GM23248 (cell line): ENCODE measurements around the gene DMWD. TPM values are rescaled to one million over a fixed set of nuclear protein-coding genes. Genes with fewer than 3 reads are reported as not detected.

ENCODE experiments used
- DNase-seq: peaks from one replicate; pipeline ENCODE4 v3.0.0-alpha.2; 2015
- H2AFZ ChIP-seq: fragments of 200-600 bp; sonication (generic); 2 replicates; pipeline ENCODE4 v1.6.1; 2016; ENCODE audit warnings: antibody characterized with exemption
- H3F3A ChIP-seq: fragments of 200-600 bp; sonication (generic); 2 replicates; pipeline ENCODE4 v1.6.1; 2016; ENCODE audit warnings: mild to moderate bottlenecking, antibody characterized with exemption, mixed run types; ENCODE audit not compliant: insufficient read depth
- H3K27ac ChIP-seq: fragments of 200-600 bp; sonication (generic); 2 replicates; pipeline ENCODE4 v1.5.1; 2016; ENCODE audit warnings: mild to moderate bottlenecking
- H3K27me3 ChIP-seq: fragments of 200-600 bp; sonication (generic); replicated peaks from 2 replicates; pipeline ENCODE4 v1.6.1; 2016; ENCODE audit warnings: mild to moderate bottlenecking; ENCODE audit not compliant: insufficient read depth
- H3K36me3 ChIP-seq: fragments of 200-600 bp; sonication (generic); 2 replicates; pipeline ENCODE4 v1.6.1; 2016; ENCODE audit warnings: low read depth, mild to moderate bottlenecking
- H3K4me1 ChIP-seq: fragments of 200-600 bp; sonication (generic); 2 replicates; pipeline ENCODE4 v1.6.1; 2016; ENCODE audit warnings: mild to moderate bottlenecking; ENCODE audit not compliant: insufficient read depth
- H3K4me2 ChIP-seq: fragments of 200-600 bp; sonication (generic); one replicate; pipeline ENCODE4 v1.6.1; 2016; ENCODE audit warnings: mild to moderate bottlenecking; ENCODE audit not compliant: unreplicated experiment
- H3K4me3 ChIP-seq: fragments of 200-600 bp; sonication (generic); 2 replicates; pipeline ENCODE4 v1.5.1; 2016; ENCODE audit warnings: mild to moderate bottlenecking
- H3K79me2 ChIP-seq: fragments of 200-600 bp; sonication (generic); 2 replicates; pipeline ENCODE4 v1.6.1; 2016; ENCODE audit warnings: mild to moderate bottlenecking; ENCODE audit not compliant: insufficient read depth
- H3K9ac ChIP-seq: fragments of 200-600 bp; sonication (generic); 2 replicates; pipeline ENCODE4 v1.6.1; 2016; ENCODE audit warnings: mild to moderate bottlenecking
- H3K9me2 ChIP-seq: fragments of 200-600 bp; sonication (generic); 2 replicates; pipeline ENCODE4 v1.6.1; 2016; ENCODE audit warnings: mixed run types, mild to moderate bottlenecking, moderate library complexity; ENCODE audit not compliant: insufficient read depth
- H3K9me3 ChIP-seq: fragments of 200-600 bp; sonication (generic); one replicate; pipeline ENCODE4 v1.6.1; 2017; ENCODE audit warnings: low read depth
- H4K20me1 ChIP-seq: fragments of 200-600 bp; sonication (generic); 2 replicates; pipeline ENCODE4 v1.6.0; 2016; ENCODE audit not compliant: insufficient read depth
- EZH2 ChIP-seq: fragments of 200-600 bp; sonication (generic); IDR thresholded peaks from 2 replicates; pipeline ENCODE4 v1.6.1; 2018; ENCODE audit warnings: antibody characterized with exemption, mild to moderate bottlenecking; ENCODE audit not compliant: insufficient read depth, poor library complexity, severe bottlenecking
- EZH2phosphoT487 ChIP-seq: fragments of 200-600 bp; sonication (generic); IDR thresholded peaks from 2 replicates; pipeline ENCODE4 v1.6.1; 2018; ENCODE audit warnings: antibody characterized with exemption, moderate library complexity, mild to moderate bottlenecking, low read depth; ENCODE audit not compliant: insufficient read depth
- WGBS, 2 experiments: methylation state at CpG; one replicate each; pipeline ENCODE4 v1.1.6; 2015 to 2017; ENCODE audit warnings: low lambda C conversion rate in 2 of 2, low coverage in 1 of 2; ENCODE audit errors: missing lambda C conversion rate in 2 of 2; 5-methylcytosine and 5-hydroxymethylcytosine counted together
- in situ Hi-C: fragments of 300-500 bp; cut with MboI; formaldehyde crosslinking; loops from 2 replicates; pipeline ENCODE4 v1.15.0; 2020
- polyA plus RNA-seq: library from polyadenylated mRNA; unstranded; fragments of >200 nt; fragmentation: Nextera tagmentation; extraction: Ambion mirVana; gene quantifications from 2 replicates; pipeline ENCODE4 v1.2.1, GENCODE V29; 2016
- total RNA-seq: library from RNA; depleted of rRNA; stranded (reverse); fragments of >200 nt; shearing (Covaris generic); gene quantifications from 2 replicates; pipeline ENCODE4 v1.2.3, GENCODE V29; 2014; rRNA removed

DMWD gene
- total RNA-seq (32.2 and 32.6 TPM in 2 replicates), polyA plus RNA-seq (11.5 and 14.5 TPM in 2 replicates)

- Histone ChIP-seq H3F3A (no peaks in the 10 kb centered on the region), H3K4me2 (peak within 1 kb of the TSS; percentile 99), H3K9me2 (no peaks in the 10 kb centered on the region), H3K4me3 (peak within 1 kb of the TSS; percentile 99), H3K9me3 (no peaks in the 10 kb centered on the region), H3K27ac (peak within 1 kb of the TSS; percentile 51), H3K36me3 (peaks cover 12% of the 10 kb centered on the region; the same call in 1 of the 2 replicates), H3K79me2 (peaks cover 44% of the 10 kb centered on the region), H3K9ac (peak within 1 kb of the TSS; percentile 98), H3K4me1 (no peaks in the 10 kb centered on the region), H2AFZ (no peak within 1 kb of the TSS), H3K27me3 (no peaks in the 10 kb centered on the region), H4K20me1 (no peaks in the 10 kb centered on the region)
- 1% methylated on average over 22 to 59 of the region's 86 CpGs for WGBS, 2 experiments
- TF ChIP-seq EZH2 (no peak), EZH2phosphoT487 (no peak)
- DNase-seq: peak; percentile 100
- in situ Hi-C loops: no loop called here
Measured at GRCh38 chr19:45792470-45793177, at the start of gene DMWD. Gene DMWD, minus strand, starts transcription at chr19:45792845. Its CDS starts 89 bp downstream, at chr19:45792756.

- Histone ChIP-seq H3K27ac (no peak overlapping the region), H3K9ac (no peak overlapping the region), H3K9me2 (no peaks in the 10 kb centered on the region), H3K4me3 (no peak overlapping the region), H3K36me3 (peaks cover 68% of the 10 kb centered on the region), H3K4me1 (no peaks in the 10 kb centered on the region), H3K9me3 (no peaks in the 10 kb centered on the region), H3K79me2 (0 out of 2 replicates have a peak, but pooled peaks cover 10% of the 10 kb centered on the region), H4K20me1 (no peaks in the 10 kb centered on the region), H3K27me3 (no peaks in the 10 kb centered on the region), H3K4me2 (no peak overlapping the region), H3F3A (no peaks in the 10 kb centered on the region), H2AFZ (no peak overlapping the region)
- TF ChIP-seq EZH2phosphoT487 (no peak), EZH2 (no peak)
- DNase-seq: no peak
- in situ Hi-C loops: no loop called here
- WGBS, 2 experiments: 98 to 100% methylated on average over 13 to 14 of the region's 14 CpGs
Measured at GRCh38 chr19:45842198-45842597, 49.6 kb upstream of the DMWD start.

DNA sequence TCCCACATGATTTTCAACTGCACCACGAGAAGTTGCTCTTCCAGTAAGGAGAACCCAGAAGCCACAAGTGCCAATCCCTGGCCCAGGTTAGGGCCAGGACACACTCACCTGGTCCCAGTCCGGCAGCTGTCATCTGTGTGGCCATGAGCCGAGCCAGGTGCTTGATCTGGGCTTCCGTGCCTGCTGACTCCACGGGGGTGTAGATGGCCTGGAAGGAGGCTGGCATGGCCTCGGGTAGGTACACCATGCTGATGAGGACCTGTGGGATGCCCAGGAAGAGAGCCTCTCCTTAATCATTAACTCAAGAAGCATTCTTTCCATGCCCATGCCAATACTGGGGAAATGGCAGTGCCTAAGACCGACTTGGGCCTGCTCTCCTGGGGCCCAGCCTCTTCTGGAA is 42.3 kb upstream of the DMWD start:
- H3K27ac ChIP-seq: no peak overlapping the region
- TF ChIP-seq EZH2phosphoT487 (no peak), EZH2 (no peak)
- H3F3A ChIP-seq: peaks cover 5% of the 10 kb centered on the region; the same call in 1 of the 2 replicates
- in situ Hi-C loops: no loop called here
- H3K9me3 ChIP-seq: no peaks in the 10 kb centered on the region
- H3K9ac ChIP-seq: no peak overlapping the region
- WGBS, 2 experiments: 92 to 93% methylated on average over 7 of the region's 7 CpGs
- no peaks in the 10 kb centered on the region for H3K4me1 ChIP-seq
- H3K36me3 ChIP-seq: peaks cover 46% of the 10 kb centered on the region
- 0 out of 2 replicates have a peak, but pooled peaks cover 4% of the 10 kb centered on the region for H3K79me2 ChIP-seq
- H3K4me3 ChIP-seq: no peak overlapping the region
- DNase-seq: no peak
- H3K27me3 ChIP-seq: no peaks in the 10 kb centered on the region
- no peak overlapping the region for H3K4me2 ChIP-seq
- H2AFZ ChIP-seq: no peak overlapping the region
- no peaks in the 10 kb centered on the region for H4K20me1 ChIP-seq
- H3K9me2 ChIP-seq: no peaks in the 10 kb centered on the region

DNA sequence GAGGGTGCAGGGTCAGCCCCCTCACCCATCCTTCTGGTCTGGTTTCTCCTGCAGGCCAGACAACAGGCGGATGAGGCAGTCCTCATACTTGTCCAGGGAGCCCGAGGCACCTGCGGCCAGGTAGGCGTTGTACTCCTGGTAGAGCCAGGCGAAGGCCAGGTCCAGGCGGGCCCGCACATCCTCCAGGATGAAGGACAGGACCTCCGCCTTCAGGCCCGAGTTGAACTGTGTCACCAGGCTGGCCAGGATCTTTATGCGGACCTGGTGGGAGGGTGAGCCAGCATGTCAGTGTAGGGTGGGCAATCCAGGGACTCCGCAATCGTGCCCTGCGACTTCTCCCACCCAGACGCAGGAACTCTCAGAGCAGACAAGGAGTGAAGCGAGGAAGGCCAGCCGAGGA is 36.3 kb upstream of the DMWD start:
- H3K27me3 ChIP-seq: no peaks in the 10 kb centered on the region
- in situ Hi-C loops: no loop called here

More for the DNA sequence above, 36.3 kb upstream of the DMWD start:
- Histone ChIP-seq H3K4me1 (no peaks in the 10 kb centered on the region), H3F3A (no peaks in the 10 kb centered on the region), H3K4me2 (no peak overlapping the region), H4K20me1 (no peaks in the 10 kb centered on the region), H3K4me3 (no peak overlapping the region), H3K27ac (no peak overlapping the region), H3K9me2 (no peaks in the 10 kb centered on the region), H3K9ac (no peak overlapping the region), H3K9me3 (no peaks in the 10 kb centered on the region), H3K79me2 (no peaks in the 10 kb centered on the region), H3K36me3 (peaks cover 36% of the 10 kb centered on the region; the same call in 1 of the 2 replicates), H2AFZ (no peak overlapping the region)
- no peak for DNase-seq
- WGBS, 2 experiments: 98 to 99% methylated on average over 15 to 16 of the region's 16 CpGs
- TF ChIP-seq EZH2phosphoT487 (no peak), EZH2 (no peak)
